ENCODE data around the gene DMRTB1. TPM values are rescaled to one million over a fixed set of nuclear protein-coding genes. Genes with fewer than 3 reads are reported as not detected.

Gene DMRTB1
- total RNA-seq, 1 experiment from 2014 or later = not detected

- peak overlapping the region; percentile 67 for H3K4me2 ChIP-seq (ENCODE audit: low read length)
- no peaks in the 10 kb centered on the region for H3F3A ChIP-seq (ENCODE audit: low read length, unreplicated experiment)
- POLR2A ChIA-PET (ENCODE audit: unreplicated experiment) = no interaction called here
- TF ChIP-seq EZH2phosphoT487 (IDR thresholded peaks at IDR 0.05; ENCODE audit: borderline replicate concordance, low read length) = no peak
- TF ChIP-seq, protein P1, sequence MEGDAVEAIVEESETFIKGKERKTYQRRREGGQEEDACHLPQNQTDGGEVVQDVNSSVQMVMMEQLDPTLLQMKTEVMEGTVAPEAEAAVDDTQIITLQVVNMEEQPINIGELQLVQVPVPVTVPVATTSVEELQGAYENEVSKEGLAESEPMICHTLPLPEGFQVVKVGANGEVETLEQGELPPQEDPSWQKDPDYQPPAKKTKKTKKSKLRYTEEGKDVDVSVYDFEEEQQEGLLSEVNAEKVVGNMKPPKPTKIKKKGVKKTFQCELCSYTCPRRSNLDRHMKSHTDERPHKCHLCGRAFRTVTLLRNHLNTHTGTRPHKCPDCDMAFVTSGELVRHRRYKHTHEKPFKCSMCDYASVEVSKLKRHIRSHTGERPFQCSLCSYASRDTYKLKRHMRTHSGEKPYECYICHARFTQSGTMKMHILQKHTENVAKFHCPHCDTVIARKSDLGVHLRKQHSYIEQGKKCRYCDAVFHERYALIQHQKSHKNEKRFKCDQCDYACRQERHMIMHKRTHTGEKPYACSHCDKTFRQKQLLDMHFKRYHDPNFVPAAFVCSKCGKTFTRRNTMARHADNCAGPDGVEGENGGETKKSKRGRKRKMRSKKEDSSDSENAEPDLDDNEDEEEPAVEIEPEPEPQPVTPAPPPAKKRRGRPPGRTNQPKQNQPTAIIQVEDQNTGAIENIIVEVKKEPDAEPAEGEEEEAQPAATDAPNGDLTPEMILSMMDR (conservative IDR thresholded peaks at IDR 0.05; ENCODE audit: low read depth, low read length) = peak; percentile 89
- no peak overlapping the region for H3K4me3 ChIP-seq (ENCODE audit: low read length)
- no peaks in the 10 kb centered on the region for H3K36me3 ChIP-seq (ENCODE audit: low read depth, low read length)
- CTCF ChIA-PET = interaction anchor here (0.6 to 1.0 kb wide), 5 partner anchors 26 to 341 kb away, joined by 3 to 6 read pairs (median 3); no protein-coding TSS in a partner anchor
- peak overlapping the region; percentile 67 for H2AFZ ChIP-seq (ENCODE audit: low read length)
- peaks cover 16% of the 10 kb centered on the region for H3K27me3 ChIP-seq (ENCODE audit: low read length)
- H3K27ac ChIP-seq (ENCODE audit: low read length) = no peak overlapping the region
- H4K20me1 ChIP-seq (ENCODE audit: low read length) = no peaks in the 10 kb centered on the region
- DNase-seq (peak; percentile 80), ATAC-seq (peak; percentile 93)
- H3K9me3 ChIP-seq (ENCODE audit: low read length) = no peaks in the 10 kb centered on the region
- no peaks in the 10 kb centered on the region for H3K9me2 ChIP-seq (replicated peaks; ENCODE audit: low read length)
- H3K9ac ChIP-seq (ENCODE audit: low read length) = no peak overlapping the region
- BruUV-seq (replicated peaks) = no TSS peak
- H3K4me1 ChIP-seq (ENCODE audit: insufficient read depth, low read length) = no peaks in the 10 kb centered on the region
- no peaks in the 10 kb centered on the region for H3K79me2 ChIP-seq (ENCODE audit: low read length)
- intact Hi-C loops (cut with micrococcal nuclease) = loop anchor here (1.0 to 5.0 kb wide), 4 partner anchors 43 to 269 kb away; no protein-coding TSS in a partner anchor
These were observed 26.5 kb downstream of the DMRTB1 start for GRCh38 chr1:53485478-53486394.

DNA sequence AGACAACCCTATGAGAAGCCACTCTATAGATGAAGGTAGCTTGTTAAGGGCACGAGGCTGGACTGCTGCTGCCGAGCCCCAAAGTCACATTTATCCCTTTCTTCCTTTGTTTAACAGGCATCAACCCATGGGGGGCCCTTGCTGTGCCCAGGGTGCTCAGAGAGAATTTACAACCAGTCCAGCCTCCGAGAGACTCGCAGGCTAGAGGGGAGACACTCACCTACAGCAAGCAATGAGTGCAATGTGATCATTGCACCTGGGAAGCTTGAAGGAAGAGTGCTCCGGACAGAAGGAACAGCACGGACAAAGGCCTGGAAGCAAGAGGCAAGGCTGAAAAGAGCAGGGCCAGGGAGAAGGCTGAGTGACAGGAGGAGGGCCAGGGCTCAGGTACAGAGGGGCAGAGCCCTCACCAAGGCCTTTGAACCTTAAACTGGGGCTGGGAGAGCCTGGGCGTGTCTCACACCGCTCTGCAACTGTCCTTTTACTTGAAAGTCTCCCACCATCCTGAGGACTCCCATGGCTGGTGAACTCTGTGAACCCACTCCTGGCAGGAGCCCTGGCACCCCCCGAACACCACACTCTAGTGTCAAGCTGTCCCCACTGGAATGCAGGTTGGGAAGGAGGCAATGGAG, 27.3 kb downstream of the DMRTB1 start:
- ATAC-seq (no peak), DNase-seq (no peak)
- no peak overlapping the region for H3K4me3 ChIP-seq (ENCODE audit: low read length)
- ChIA-PET POLR2A (ENCODE audit: unreplicated experiment) (interaction anchor here (0.6 kb wide), 1 partner anchor 403 kb away, joined by 4 read pairs; the partner anchor contains the start of gene YIPF1), CTCF (interaction anchor here (0.6 to 1.0 kb wide), 2 partner anchors 92 to 196 kb away, joined by 3 to 4 read pairs; no protein-coding TSS in a partner anchor)
- intact Hi-C loops (cut with micrococcal nuclease) = loop anchor here (5.0 kb wide), 1 partner anchor 44 kb away; no protein-coding TSS in a partner anchor
- no peak overlapping the region for H3K9ac ChIP-seq (ENCODE audit: low read length)
- H3K27ac ChIP-seq (ENCODE audit: low read length) = no peak overlapping the region
- no peaks in the 10 kb centered on the region for H3F3A ChIP-seq (ENCODE audit: low read length, unreplicated experiment)
- no peaks in the 10 kb centered on the region for H3K36me3 ChIP-seq (ENCODE audit: low read depth, low read length)
- H3K4me1 ChIP-seq (ENCODE audit: insufficient read depth, low read length) = no peaks in the 10 kb centered on the region
- peaks cover 16% of the 10 kb centered on the region for H3K27me3 ChIP-seq (ENCODE audit: low read length)
- no peak overlapping the region for H2AFZ ChIP-seq (ENCODE audit: low read length)
- no peaks in the 10 kb centered on the region for H3K9me3 ChIP-seq (ENCODE audit: low read length)
- no TSS peak for BruUV-seq (replicated peaks)
- TF ChIP-seq, protein P1 (conservative IDR thresholded peaks at IDR 0.05; ENCODE audit: low read depth, low read length) = no peak
- TF ChIP-seq EZH2phosphoT487 (IDR thresholded peaks at IDR 0.05; ENCODE audit: borderline replicate concordance, low read length) (no peak), EZH2 (IDR thresholded peaks at IDR 0.05; ENCODE audit: low read length, unreplicated experiment) (no peak)
- H3K79me2 ChIP-seq (ENCODE audit: low read length) = no peaks in the 10 kb centered on the region
- H4K20me1 ChIP-seq (ENCODE audit: low read length) = no peaks in the 10 kb centered on the region
- no peaks in the 10 kb centered on the region for H3K9me2 ChIP-seq (replicated peaks; ENCODE audit: low read length)
- no peak overlapping the region for H3K4me2 ChIP-seq (ENCODE audit: low read length)

Data from PC-3 (cell line).